RPMI7951 (cell line): ENCODE measurements around the gene DCBLD2. TPM values are rescaled to one million over a fixed set of nuclear protein-coding genes. Genes with fewer than 3 reads are reported as not detected.

ENCODE experiments used
- DNase-seq: peaks from one replicate; pipeline ENCODE4 v3.0.0-alpha.2; 2012; ENCODE audit warnings: low read depth
- total RNA-seq: library from RNA; depleted of rRNA; stranded (reverse); fragments of >200 nt; shearing (Covaris generic); gene quantifications from 2 replicates; pipeline ENCODE4 v1.2.3, GENCODE V29; 2014; rRNA removed

DCBLD2 gene
- total RNA-seq, 1 experiment from 2014 or later: 306 TPM

GRCh38 chr3:98768961-98769360 lies 132.5 kb downstream of the DCBLD2 start:
- no peak for DNase-seq

- DNase-seq: no peak
Measured at GRCh38 chr3:98766924-98767323, 134.6 kb downstream of the DCBLD2 start.

DNA sequence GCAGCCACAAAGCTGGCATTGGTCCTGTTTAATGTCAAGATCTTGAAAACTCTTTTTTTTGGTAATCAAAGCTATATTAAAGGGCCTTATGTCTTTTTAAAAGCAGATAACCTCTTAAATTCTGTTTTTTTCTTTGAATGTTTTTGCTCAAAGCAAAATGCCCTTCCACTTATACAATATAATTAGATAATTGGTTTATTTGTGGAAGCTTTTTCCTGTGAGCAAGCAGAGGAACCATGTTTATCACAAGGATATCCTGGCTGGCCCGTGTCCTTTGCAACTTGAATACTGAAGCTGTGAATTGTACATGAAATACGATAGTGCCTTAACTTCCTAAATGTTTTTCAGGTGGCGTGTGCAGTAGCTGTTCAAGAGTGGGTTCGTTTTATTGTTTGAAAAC lies 135.8 kb downstream of the DCBLD2 start:
- no peak for DNase-seq

- DNase-seq: no peak
Measured at GRCh38 chr3:98764472-98764884, 137.0 kb downstream of the DCBLD2 start.

- DNase-seq: no peak
Measured at GRCh38 chr3:98763819-98764418, 137.6 kb downstream of the DCBLD2 start.

- peak; percentile 49 for DNase-seq
Measured at GRCh38 chr3:98763076-98763475, 138.4 kb downstream of the DCBLD2 start, which contains the start of gene ST3GAL6. Gene ST3GAL6 (plus strand): TSS chr3:98763340. CDS start chr3:98768441, 5,101 bp downstream.

DNA sequence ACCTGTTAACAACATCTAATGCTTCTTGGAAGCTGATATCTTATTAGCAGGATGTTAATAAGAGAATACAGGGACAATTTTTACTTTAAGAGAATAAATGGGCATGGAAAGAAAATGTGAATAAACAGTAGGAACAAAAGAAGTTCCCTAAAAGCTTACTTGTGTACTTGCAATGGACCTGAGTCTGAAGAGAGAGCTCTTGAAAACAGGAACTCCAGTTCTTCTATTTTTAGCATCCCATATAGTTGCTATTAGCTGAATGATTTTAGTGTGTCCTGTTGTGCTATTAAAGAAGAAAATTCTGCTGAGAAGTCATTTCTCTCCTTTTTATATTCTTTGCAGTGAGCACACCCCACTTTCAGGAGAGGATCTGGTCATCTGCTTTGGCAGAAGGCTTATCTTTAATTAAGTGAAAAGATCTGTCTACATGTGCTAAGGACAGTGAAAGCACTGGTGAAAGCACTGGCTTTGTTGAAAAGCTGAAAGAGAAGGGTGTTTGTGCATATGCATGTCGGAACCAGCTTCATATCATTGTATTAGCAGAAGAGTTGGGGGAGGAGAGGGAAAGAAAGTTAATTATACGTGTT lies 139.8 kb downstream of the DCBLD2 start:
- DNase-seq: no peak

GRCh38 chr3:98759629-98760028 lies 141.9 kb downstream of the DCBLD2 start:
- no peak for DNase-seq

DNA sequence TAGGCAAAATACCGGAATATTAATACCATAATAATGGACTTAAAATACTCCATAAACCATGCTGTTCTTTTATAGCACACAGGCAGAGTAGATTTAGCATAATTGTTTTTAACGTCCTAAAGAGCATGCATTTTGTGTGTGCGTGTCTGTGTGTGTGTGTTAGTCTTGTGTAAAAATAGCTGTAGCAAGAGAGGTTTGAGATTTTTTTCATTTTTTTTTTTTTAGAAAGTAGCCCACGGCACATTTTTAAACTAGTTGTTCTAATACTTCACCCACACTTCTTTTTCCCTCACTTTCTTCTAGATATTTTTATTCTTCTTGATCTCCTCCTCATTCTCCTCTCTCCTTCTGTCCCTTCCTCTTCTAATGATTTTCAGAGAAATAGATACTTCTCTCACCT lies 145.9 kb downstream of the DCBLD2 start:
- no peak for DNase-seq

DNA sequence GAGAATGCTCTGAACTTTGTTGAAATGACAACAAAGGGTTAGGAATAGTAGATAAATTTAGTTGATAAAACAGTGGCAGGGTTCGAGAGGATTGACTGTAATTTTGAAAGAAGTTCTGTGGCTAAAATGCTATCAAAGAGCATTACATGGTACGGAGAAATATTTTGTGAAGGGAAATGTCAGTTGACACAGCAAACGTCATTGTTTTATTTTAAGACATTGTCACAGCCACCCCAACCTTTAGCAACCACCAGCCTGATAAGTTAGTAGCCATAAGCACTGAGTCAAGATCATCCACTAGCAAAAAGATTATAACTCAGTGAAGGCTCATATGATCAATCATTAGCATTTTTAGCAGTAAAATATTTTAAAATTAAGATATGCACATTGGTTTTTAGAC lies 147.0 kb downstream of the DCBLD2 start:
- DNase-seq: no peak

DNA sequence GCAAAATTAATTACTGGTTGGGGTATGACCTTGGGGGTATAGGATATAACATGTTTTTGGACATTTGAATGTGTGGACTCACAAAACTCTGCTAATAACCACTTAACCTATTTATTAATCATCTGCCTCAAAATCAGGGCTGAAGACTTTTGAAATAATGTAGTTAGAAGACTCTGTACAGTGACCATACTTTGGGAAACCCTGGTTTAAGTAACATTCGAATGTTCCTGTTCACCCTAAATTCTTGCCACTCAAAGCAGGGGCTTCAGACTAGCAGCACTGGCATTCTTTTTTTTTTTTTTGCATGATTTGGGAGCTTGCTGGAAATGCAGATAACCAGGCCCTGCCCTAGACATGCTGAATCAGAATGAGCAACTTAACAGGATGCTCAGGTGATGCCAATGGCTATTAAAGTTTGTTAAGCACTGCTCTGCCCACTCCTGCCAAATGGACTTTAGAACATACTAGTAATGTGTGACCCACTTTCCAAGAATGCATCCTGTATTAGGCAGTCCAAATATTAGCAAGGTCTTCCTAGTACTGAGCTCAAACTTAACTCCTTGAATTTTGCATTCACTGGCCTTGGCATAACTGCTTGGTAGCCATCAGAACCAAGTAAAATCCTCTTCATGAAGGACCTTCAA lies 151.1 kb downstream of the DCBLD2 start:
- no peak for DNase-seq

DNA sequence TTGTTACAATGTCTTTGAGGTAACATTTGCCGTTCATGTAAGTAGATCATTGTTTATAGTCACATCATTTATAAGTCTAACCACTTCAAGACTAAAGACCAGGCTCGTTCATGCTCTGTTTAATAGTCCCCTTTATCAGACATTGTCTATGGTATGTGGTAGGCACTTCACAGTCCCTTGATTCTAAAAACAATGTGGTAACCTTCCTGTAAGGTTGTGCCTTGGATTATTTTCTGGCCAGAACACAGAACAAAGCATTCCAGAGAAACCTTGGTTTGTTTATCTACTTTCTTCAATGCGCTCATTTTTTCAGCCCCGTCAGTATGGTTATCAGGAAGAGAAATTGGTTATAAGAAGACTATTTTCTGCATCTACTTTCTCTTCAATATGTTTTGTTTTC lies 154.6 kb downstream of the DCBLD2 start:
- DNase-seq: no peak

- DNase-seq: no peak
Measured at GRCh38 chr3:98746122-98746521, 155.4 kb downstream of the DCBLD2 start.

Other genes with a start within 250 kb of the DCBLD2 start
- 8.6 and 10.5 TPM in 2 replicates for gene ST3GAL6, start 138.4 kb downstream of the DCBLD2 start, total RNA-seq